NCI-H1105 (cell line): ENCODE results near the gene IGSF21.
"Not testable (repeated sequence)": the region's sequence is repeated elsewhere in the genome, so short reads cannot be mapped to it uniquely, and the experiment has no call there.

ENCODE experiments used
- DNase-seq: peaks from one replicate; lab custom pipeline; 2025; lab: John Stamatoyannopoulos, UW

The IGSF21 gene

GRCh38 chr1:18400347-18401102, 292.9 kb downstream of the IGSF21 start:
- DNase-seq: no peak

GRCh38 chr1:18401921-18402320, 294.3 kb downstream of the IGSF21 start:
- DNase-seq: no peak

GRCh38 chr1:18404460-18404859, 296.9 kb downstream of the IGSF21 start:
- DNase-seq: no peak

- DNase-seq: no peak
Observed at GRCh38 chr1:18407166-18408045, 299.8 kb downstream of the IGSF21 start.

GRCh38 chr1:18408656-18409370, 301.2 kb downstream of the IGSF21 start:
- DNase-seq: no peak

- no peak for DNase-seq
Observed at GRCh38 chr1:18409609-18410237, 302.1 kb downstream of the IGSF21 start.

GRCh38 chr1:18410407-18410806, 302.8 kb downstream of the IGSF21 start:
- DNase-seq: no peak

GRCh38 chr1:18411321-18411720, 303.7 kb downstream of the IGSF21 start:
- no peak for DNase-seq

GRCh38 chr1:18411820-18412641, 304.4 kb downstream of the IGSF21 start:
- DNase-seq: no peak

- no peak for DNase-seq
Observed at GRCh38 chr1:18412882-18413353, 305.3 kb downstream of the IGSF21 start.

- no peak for DNase-seq
Observed at GRCh38 chr1:18413541-18414305, 306.1 kb downstream of the IGSF21 start.

GRCh38 chr1:18414321-18414720, 306.7 kb downstream of the IGSF21 start:
- DNase-seq: no peak

GRCh38 chr1:18414872-18415447, 307.4 kb downstream of the IGSF21 start:
- no peak for DNase-seq

- no peak for DNase-seq
Observed at GRCh38 chr1:18415448-18416027, 307.9 kb downstream of the IGSF21 start.

GRCh38 chr1:18416126-18416525, 308.5 kb downstream of the IGSF21 start:
- DNase-seq: not testable (repeated sequence)

GRCh38 chr1:18417316-18418269, 310.0 kb downstream of the IGSF21 start:
- DNase-seq: no peak

- no peak for DNase-seq
Observed at GRCh38 chr1:18419113-18419844, 311.7 kb downstream of the IGSF21 start.

GRCh38 chr1:18419845-18420184, 312.2 kb downstream of the IGSF21 start:
- no peak for DNase-seq
